D721Med (cell line): ENCODE data around the gene TRIM46.
"Not testable (repeated sequence)": the region's sequence is repeated elsewhere in the genome, so short reads cannot be mapped to it uniquely, and the experiment has no call there.

Experiments used
- DNase-seq: peaks from one replicate; pipeline ENCODE4 v3.0.0; 2011; ENCODE audit warnings: low spot score; ENCODE audit not compliant: insufficient read length
- FAIRE-seq: peaks from 2 replicates; lab custom pipeline; 2011; peaks lifted over from hg19 to GRCh38; lab: Jason Lieb, UNC
- TF ChIP-seq, protein P1 (sequence below): IDR thresholded peaks from 2 replicates; pipeline ENCODE4 v1.5.1; 2012; ENCODE audit warnings: mild to moderate bottlenecking, control low read depth; ENCODE audit not compliant: insufficient read depth; ENCODE audit errors: missing control alignments

The TRIM46 gene

GRCh38 chr1:155227261-155228095, 53.8 kb downstream of the TRIM46 start:
- FAIRE-seq, result peak; percentile 16
- DNase-seq, result peak; percentile 99
- TF ChIP-seq, protein P1, sequence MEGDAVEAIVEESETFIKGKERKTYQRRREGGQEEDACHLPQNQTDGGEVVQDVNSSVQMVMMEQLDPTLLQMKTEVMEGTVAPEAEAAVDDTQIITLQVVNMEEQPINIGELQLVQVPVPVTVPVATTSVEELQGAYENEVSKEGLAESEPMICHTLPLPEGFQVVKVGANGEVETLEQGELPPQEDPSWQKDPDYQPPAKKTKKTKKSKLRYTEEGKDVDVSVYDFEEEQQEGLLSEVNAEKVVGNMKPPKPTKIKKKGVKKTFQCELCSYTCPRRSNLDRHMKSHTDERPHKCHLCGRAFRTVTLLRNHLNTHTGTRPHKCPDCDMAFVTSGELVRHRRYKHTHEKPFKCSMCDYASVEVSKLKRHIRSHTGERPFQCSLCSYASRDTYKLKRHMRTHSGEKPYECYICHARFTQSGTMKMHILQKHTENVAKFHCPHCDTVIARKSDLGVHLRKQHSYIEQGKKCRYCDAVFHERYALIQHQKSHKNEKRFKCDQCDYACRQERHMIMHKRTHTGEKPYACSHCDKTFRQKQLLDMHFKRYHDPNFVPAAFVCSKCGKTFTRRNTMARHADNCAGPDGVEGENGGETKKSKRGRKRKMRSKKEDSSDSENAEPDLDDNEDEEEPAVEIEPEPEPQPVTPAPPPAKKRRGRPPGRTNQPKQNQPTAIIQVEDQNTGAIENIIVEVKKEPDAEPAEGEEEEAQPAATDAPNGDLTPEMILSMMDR, result peak; percentile 8

- FAIRE-seq (no peak), DNase-seq (no peak)
- TF ChIP-seq, protein P1, result no peak
Measured at GRCh38 chr1:155228096-155228427, 54.4 kb downstream of the TRIM46 start.

- not testable (repeated sequence) for DNase-seq, FAIRE-seq
Measured at GRCh38 chr1:155231302-155231701, 57.7 kb downstream of the TRIM46 start.

DNA sequence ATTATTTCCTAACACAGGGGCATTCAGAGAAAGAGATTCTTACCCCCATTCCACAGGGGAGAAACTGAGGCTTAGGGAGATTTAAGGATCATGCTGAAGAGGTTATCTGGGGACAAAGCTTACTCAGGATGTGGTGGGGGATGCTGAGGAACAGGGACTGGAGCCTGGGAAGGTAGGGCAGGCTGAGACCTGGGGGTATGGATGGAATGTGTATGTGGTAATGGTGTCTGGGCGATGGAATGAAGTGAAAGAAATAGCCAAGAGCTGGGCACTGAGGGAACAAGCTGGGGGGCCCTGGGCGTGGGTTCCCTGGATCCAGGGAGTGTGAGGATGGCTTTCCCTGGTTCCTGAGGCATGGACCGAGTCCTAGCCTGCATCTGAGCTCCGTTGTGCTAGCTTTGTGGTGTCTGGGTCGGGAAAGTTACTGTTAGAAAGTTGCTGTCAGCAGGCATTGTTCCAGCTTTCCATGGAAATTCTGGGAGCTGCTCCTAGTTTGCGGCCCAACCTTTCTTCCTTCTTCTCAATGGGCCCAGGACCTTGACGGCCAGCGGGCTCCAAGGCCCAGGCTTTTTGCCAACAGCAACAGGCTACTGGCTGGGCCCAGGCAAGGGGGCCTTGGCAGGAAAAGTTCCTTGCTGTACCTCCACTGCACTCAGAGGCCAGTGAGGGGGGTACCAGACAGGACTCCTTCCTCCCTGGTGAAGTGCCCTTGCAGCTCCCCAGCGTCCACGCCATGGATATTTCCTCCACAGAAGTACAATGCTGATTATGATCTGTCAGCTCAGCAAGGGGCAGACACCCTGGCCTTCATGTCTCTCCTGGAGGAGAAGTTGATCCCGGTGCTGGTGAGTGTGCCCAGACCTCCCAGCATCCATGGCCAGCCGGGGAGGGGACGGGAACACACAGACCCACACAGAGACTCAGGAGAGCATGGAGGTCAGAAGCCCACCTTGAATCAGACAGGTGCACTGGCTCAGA, 58.6 kb downstream of the TRIM46 start:
- not testable (repeated sequence) for DNase-seq, FAIRE-seq

DNA sequence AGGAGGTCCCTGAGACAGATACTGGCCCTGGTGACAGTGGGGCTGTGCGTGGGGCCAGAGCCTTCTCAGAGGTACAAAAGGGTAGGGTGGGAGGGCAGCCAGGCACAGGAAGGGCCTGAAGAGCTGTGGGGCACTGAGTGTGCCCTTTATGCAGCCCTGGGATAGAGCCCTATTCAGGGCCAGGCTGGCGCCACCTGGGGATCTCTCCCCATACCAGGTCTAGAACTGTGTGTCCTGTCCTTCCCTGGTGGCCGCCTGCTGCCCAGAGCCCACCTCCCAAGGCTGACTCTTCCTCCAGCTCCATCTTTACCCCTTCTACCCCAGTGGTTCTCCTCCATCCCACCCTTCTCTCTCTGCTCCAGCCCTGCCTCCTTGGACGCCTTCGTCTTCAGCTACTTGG, 59.9 kb downstream of the TRIM46 start:
- not testable (repeated sequence) for DNase-seq, FAIRE-seq
